ENCODE measurements around the gene DOCK7.
"Not testable (repeated sequence)": the region's sequence is repeated elsewhere in the genome, so short reads cannot be mapped to it uniquely, and the experiment has no call there.

The DOCK7 gene

GRCh38 chr1:62601457-62601856 lies 86.7 kb downstream of the DOCK7 start:
- no peak for DNase-seq

GRCh38 chr1:62599044-62599443 lies 89.1 kb downstream of the DOCK7 start:
- DNase-seq, result no peak

DNA sequence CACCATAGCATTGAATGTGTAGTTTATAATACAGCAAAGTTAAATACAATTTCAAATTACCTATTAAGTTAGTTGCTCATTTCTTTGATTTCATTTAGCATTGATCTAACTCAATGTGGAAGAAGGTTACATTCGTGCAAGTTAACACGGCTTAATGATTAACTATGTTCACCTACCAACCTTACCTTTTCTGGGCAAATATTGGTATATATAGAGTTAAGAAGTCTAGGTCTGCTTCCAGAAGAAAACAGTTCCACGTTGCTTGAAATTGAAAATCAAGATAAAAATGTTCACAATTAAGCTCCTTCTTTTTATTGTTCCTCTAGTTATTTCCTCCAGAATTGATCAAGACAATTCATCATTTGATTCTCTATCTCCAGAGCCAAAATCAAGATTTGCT lies 90.9 kb downstream of the DOCK7 start, which contains the start of gene ANGPTL3:
ANGPTL3 (plus strand) TSS at position 240 of the 400 bp plus-strand sequence; CDS start at position 287, 47 bp downstream.
- DNase-seq, result no peak

- no peak for DNase-seq
Measured at GRCh38 chr1:62595647-62596046, 92.5 kb downstream of the DOCK7 start.

DNA sequence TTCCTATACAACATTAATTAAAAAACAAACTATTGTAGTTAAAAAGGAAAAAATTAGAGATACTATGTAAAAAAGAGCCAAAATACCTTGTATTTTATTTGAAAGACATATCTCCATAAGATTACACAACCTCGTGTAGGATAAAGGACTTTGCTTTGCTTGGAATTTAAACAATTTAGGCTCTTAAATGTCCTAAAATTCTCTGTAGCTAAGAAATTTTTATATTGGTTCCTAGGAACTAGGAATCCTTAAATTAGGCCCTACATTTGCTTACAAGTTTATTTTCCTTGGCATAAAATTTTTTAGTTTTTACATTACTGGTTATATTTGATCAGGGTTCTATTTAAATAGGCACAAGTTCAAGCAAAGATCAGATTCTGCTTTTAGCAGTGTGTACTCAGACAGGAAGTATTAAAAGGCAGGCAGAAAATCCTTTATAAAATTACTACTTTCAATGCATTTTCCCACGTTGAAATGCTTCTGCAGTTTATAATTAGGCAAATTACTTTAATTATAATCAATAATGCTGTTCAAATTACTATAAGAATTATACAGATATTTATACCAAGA lies 94.3 kb downstream of the DOCK7 start:
- no peak for DNase-seq

GRCh38 chr1:62590970-62591368 lies 97.2 kb downstream of the DOCK7 start:
- DNase-seq, result no peak

DNA sequence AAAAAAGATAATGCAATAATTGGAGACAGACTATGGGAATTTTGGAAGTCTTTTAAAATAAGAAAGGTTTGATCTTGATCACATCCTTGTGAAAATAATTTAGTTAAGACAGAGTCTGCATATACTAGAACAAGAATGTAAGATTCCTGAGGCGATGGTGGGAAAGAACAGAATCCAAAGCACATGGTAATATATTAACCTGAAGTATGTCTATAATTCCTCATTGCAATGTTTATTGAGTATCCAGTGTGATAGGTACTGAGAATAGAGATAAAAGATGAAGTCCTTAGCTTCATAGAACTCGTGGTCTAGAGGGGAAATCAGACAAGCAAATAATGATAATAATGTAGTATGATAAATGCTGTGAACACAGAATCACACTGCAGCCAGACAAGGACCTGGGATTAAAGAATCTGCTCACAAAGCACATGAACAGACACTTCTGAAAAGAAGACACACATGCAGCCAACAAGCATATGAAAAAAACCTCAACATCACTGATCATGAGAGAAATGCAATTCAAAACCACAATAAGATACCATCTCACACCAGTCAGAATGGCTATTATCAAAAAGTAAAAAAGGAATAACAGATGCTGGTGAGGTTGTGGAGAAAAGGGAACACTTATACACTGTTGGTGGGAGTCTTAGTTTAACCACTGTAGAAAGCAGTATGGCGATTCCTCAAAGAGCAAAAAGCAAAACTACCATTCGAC lies 97.8 kb downstream of the DOCK7 start:
- DNase-seq, result no peak

GRCh38 chr1:62589321-62589720 lies 98.9 kb downstream of the DOCK7 start:
- DNase-seq, result no peak

- DNase-seq, result no peak
Measured at GRCh38 chr1:62588000-62588399, 100.2 kb downstream of the DOCK7 start.

- DNase-seq, result no peak
Measured at GRCh38 chr1:62585469-62586155, 102.6 kb downstream of the DOCK7 start.

- DNase-seq, result no peak
Measured at GRCh38 chr1:62573675-62574074, 114.5 kb downstream of the DOCK7 start.

- no peak for DNase-seq
Measured at GRCh38 chr1:62572476-62572875, 115.7 kb downstream of the DOCK7 start.

GRCh38 chr1:62571517-62571916 lies 116.7 kb downstream of the DOCK7 start:
- not testable (repeated sequence) for DNase-seq

DNA sequence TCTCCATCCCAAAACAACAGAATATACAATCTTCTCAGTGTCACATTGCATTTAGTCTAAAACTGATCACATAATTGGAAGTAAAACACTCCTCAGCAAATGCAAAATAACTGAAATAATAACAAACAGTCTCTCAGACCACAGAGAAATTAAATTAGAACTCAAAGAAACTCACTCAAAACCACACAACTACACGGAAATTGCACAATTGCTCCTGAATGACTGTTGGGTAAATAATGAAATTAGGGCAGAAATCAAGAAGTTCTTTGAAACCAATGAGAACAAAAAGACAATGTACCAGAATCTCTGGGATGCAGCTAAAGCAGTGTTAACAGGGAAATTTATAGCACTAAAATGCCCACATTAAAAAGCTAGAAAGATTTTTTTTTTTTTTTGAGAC lies 120.3 kb downstream of the DOCK7 start:
- DNase-seq, result not testable (repeated sequence)

- not testable (repeated sequence) for DNase-seq
Measured at GRCh38 chr1:62567182-62567581, 121.0 kb downstream of the DOCK7 start.

- DNase-seq, result no peak
Measured at GRCh38 chr1:62561306-62561705, 126.9 kb downstream of the DOCK7 start.

DNA sequence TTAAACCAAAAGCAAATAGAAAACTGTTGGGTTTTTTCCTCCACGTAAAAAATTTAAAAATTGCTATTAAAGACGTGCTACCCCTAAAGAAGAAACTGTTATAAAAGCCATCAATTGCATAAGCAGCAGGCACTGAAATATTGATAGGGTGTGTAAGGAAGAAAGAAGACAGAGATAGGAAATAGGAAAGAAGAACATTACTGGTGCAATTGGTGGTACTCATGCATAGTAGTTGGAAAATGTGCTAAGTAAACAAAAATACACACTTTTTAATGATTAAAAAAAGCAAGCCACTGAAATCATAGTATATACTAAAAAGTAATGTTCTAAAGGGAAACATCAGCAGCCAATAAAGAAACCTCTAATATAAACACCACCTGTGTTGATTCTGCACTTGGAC lies 143.6 kb downstream of the DOCK7 start:
- no peak for DNase-seq

GRCh38 chr1:62541048-62541447 lies 147.1 kb downstream of the DOCK7 start:
- no peak for DNase-seq

DNA sequence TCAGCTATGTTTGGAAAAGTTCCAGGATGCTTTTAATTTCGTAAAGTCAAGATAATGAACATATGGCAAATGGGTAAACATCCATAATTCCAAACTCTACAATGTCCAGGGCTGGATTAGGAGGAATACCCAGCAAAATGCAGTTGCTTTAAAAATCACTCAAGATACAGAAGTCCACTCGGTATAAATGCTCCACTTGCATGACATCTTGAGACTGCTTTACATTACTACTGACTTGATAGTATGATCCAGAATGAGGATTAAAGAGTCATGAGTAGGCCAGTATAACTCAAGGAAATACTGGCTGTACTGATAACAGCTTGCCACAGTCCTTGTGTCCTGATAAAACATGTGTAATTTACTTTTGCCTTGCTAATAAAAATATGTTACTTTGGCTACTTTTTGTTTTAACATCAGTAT lies 149.1 kb downstream of the DOCK7 start:
- no peak for DNase-seq

- DNase-seq, result no peak
Measured at GRCh38 chr1:62536865-62537264, 151.3 kb downstream of the DOCK7 start.

GRCh38 chr1:62530516-62531154 lies 157.6 kb downstream of the DOCK7 start:
- no peak for DNase-seq

DNA sequence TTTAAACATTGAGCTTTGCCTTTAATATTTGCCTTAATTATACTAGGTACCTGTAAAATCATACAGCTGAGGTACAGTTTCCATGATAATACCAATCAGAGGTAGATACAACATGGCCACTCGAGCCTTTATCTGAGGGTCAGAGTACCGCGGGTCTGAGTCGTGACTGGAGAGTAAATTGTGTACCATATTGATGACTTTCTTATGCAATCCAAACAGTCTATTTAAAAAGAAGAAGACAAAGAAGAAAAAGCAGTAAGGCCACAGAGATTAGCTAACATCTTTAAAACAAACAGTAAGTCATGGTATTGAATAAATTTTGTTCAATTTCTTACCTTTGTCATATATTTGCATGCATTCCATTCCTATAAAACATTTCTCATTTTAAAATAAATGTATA lies 159.0 kb downstream of the DOCK7 start:
- no peak for DNase-seq

DNA sequence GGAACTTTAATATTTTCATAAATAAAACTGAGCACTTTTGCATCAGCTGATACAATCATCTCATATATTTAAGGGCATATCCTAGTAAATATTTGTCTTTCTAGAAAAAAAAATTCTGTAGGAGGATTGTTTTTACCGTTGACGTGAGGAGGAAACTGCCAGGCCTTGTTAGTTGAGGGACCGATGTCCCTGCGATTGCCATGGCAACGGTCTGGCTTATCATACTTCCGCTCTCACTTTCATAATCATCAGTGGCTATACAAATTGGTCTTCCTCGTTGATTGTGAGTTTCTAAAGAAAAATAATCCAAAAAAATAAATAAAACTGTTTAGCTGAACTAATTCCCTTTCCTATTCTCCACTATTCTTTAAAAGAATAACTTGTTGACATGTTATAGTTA lies 160.2 kb downstream of the DOCK7 start:
- DNase-seq, result no peak

DNA sequence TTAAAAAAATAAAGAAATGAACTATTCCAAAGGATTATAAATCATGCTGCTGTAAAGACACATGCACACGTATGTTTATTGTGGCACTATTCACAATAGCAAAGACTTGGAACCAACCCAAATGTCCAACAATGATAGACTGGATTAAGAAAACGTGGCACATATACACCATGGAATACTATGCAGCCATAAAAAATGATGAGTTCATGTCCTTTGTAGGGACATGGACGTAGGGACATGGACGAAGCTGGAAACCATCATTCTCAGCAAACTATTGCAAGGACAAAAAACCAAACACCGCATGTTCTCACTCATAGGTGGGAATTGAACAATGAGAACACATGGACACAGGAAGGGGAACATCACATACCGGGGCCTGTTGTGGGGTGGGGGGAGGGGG lies 160.8 kb downstream of the DOCK7 start:
- not testable (repeated sequence) for DNase-seq

All from activated gamma-delta T cell (primary cell).